Skeletal muscle satellite cell (primary cell): Measurements from ENCODE around the gene FXYD5.
"Not testable (repeated sequence)": the region's sequence is repeated elsewhere in the genome, so short reads cannot be mapped to it uniquely, and the experiment has no call there.

Source experiments
- H3K27me3 ChIP-seq: 2 replicates; pipeline ENCODE4 v1.7.0; 2013; ENCODE audit warnings: low read length; ENCODE audit not compliant: control insufficient read depth, insufficient read depth
- H3K36me3 ChIP-seq: 2 replicates; pipeline ENCODE4 v1.7.0; 2013; ENCODE audit warnings: mild to moderate bottlenecking, control low read depth, low read length; ENCODE audit not compliant: insufficient read depth
- H3K4me1 ChIP-seq: 2 replicates; pipeline ENCODE4 v1.7.0; 2013; ENCODE audit warnings: low read length; ENCODE audit not compliant: control insufficient read depth, insufficient read depth
- H3K4me2 ChIP-seq: 2 replicates; pipeline ENCODE4 v1.7.0; 2013; ENCODE audit warnings: mild to moderate bottlenecking, low read length
- H3K4me3 ChIP-seq: 2 replicates; pipeline ENCODE4 v1.7.0; 2013; ENCODE audit warnings: low read length
- H3K9ac ChIP-seq: 2 replicates; pipeline ENCODE4 v1.7.0; 2013; ENCODE audit warnings: mild to moderate bottlenecking, low read depth, low read length, moderate library complexity
- H3K9me3 ChIP-seq: replicated peaks from 2 replicates; pipeline ENCODE4 v1.7.0; 2013; ENCODE audit warnings: mild to moderate bottlenecking, control low read depth, low read length

The FXYD5 gene

DNA sequence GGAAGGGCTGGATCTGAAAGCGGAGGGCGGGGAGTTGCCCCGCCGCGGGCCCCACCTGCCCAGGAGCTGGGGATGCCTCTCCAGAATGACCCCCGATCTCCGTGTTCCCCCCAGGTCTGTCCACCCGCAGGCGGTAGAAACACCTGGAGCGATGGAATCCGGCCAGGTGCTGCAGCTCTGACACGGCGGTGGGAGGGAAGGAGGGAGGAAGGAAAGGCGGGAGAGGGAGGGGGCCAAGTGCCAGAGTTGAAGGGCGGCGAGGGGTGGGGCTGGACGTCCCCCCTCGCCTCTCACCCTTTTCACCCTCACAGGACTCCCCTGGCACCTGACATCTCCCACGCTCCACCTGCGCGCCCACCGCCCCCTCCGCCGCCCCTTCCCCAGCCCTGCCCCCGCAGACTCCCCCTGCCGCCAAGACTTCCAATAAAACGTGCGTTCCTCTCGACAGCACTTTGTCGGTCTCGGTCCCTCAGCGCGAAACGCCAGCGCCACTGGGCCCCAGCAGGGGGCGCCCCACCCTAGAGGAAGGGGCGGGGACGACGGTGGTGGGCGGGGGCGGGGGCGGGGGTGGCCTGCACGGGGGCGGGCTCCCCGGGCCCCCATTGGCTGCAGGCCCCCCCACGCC lies 11.8 kb upstream of the FXYD5 start:
- H3K27me3 ChIP-seq: peaks cover 46% of the 10 kb centered on the region
- no peak overlapping the region for H3K4me2 ChIP-seq
- no peaks in the 10 kb centered on the region for H3K9me3 ChIP-seq
- no peak overlapping the region for H3K9ac ChIP-seq
- H3K4me3 ChIP-seq: no peak overlapping the region
- H3K36me3 ChIP-seq: no peaks in the 10 kb centered on the region
- H3K4me1 ChIP-seq: peaks cover 14% of the 10 kb centered on the region

DNA sequence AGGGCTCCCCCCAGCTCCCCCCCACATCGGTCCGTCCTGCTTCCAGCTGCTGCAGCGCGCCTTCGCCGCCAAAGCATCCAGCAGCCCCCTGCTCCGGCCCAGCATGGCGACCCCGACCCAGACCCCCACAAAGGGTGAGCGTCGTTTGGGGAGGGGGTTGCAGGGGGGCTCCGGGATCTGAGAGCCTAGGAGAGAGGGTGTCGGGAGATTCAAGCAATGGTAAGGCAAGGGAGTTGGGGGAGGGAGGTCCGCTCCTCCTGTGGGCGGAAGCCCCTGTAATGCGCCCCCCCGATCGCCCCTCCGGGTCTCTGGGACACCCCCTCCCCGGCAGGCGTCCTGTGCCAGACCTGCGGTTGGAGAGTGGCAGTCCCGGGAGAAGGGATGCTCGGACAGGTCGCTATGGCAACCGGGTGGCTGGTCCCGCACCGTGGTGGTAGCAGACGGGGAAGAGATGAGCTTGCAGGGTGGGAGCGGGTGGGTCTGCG lies 11.3 kb upstream of the FXYD5 start, which contains the start of gene FXYD7:
Gene FXYD7 (plus strand): TSS at position 25 of the 485 bp plus-strand sequence. CDS start 79 bp downstream, at position 104.
- Histone ChIP-seq H3K4me3 (no peak within 1 kb of the TSS), H3K36me3 (no peaks in the 10 kb centered on the region), H3K9me3 (no peaks in the 10 kb centered on the region), H3K4me2 (no peak within 1 kb of the TSS), H3K9ac (no peak within 1 kb of the TSS), H3K27me3 (peaks cover 40% of the 10 kb centered on the region), H3K4me1 (peaks cover 14% of the 10 kb centered on the region)

DNA sequence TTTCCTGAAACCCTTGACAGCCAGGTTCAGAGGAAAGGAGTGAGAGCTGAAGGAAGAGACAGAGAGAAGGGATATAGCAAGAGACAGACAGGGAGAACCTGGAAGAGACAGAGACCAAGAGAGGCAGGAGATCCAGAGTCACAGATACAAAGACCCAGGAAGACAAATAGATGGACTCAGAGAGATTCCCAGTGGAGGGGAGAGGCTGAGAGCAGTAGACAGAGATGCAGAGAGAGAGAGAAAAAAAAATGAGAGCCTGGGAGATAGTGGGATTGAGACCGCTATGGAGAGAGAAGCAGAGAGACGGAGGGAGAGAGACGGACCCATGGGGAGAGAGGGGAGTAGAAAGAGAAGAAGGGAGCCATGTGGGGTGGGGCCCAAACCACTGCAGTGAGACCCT lies 10.7 kb upstream of the FXYD5 start:
- Histone ChIP-seq H3K9ac (no peak overlapping the region), H3K27me3 (peaks cover 37% of the 10 kb centered on the region), H3K9me3 (no peaks in the 10 kb centered on the region), H3K4me1 (peaks cover 13% of the 10 kb centered on the region), H3K36me3 (no peaks in the 10 kb centered on the region), H3K4me3 (no peak overlapping the region), H3K4me2 (no peak overlapping the region)

DNA sequence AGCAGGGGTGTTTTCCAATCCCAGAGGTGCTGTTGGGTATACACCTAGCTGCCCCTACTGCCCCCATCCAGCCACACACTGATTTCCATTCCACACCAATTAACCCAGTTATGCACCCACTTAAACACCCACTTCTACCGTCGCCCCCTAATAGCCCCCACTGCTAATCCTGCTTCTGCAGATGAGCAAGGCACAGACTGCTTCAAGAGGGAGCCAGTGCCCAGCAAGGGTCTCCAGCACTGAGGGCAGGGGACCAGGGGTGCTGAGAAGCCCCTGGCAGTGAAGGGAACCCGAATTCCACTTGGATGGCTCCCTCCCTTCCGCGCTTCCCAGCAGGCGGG lies 10.3 kb upstream of the FXYD5 start:
- Histone ChIP-seq H3K4me2 (no peak overlapping the region), H3K9me3 (no peaks in the 10 kb centered on the region), H3K36me3 (no peaks in the 10 kb centered on the region), H3K4me1 (peaks cover 9% of the 10 kb centered on the region), H3K9ac (no peak overlapping the region), H3K27me3 (peaks cover 32% of the 10 kb centered on the region), H3K4me3 (no peak overlapping the region)

DNA sequence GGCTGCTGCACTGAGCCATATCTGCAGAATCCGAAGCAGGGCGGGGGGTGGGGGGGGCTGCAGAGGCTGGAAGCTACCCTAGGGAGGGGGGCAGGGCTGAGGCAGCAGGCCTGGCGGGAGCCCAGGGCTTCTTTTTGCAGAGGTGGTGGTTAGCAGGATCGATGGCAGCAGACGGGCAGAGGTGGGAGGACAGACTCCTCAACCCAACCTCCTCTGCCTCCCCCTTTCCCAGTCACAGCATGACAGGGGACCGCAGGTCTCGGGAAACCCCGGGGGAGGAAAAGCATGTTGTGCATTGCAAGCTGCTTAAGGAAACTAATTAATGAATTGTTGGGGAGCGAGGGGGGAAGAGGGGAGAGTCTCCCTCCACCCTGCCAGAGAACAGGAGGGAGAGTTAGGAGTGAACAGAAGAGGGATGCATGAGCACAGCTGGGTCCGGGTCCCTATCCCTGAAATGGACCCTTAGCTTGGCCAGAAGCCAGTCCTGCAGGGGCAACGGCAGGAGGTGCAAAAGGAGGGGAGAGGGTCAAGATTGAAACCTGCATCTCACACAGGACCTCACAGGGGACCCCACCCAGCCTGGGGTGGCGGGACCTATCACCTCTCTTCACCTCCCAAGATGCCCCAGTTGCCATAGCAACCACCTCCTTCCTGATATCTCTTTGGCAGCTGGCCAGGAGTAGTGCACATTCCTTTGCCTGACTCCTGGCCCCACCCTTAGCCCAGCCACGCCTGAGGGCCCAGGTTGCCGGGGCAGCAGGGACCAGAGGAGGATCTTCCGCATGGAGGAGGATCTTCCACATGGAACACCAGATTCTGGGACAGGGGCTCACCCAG lies 9.7 kb upstream of the FXYD5 start:
- Histone ChIP-seq H3K4me2 (no peak overlapping the region), H3K9ac (no peak overlapping the region), H3K9me3 (no peaks in the 10 kb centered on the region), H3K4me1 (peaks cover 3% of the 10 kb centered on the region), H3K27me3 (peaks cover 27% of the 10 kb centered on the region), H3K36me3 (no peaks in the 10 kb centered on the region), H3K4me3 (no peak overlapping the region)

DNA sequence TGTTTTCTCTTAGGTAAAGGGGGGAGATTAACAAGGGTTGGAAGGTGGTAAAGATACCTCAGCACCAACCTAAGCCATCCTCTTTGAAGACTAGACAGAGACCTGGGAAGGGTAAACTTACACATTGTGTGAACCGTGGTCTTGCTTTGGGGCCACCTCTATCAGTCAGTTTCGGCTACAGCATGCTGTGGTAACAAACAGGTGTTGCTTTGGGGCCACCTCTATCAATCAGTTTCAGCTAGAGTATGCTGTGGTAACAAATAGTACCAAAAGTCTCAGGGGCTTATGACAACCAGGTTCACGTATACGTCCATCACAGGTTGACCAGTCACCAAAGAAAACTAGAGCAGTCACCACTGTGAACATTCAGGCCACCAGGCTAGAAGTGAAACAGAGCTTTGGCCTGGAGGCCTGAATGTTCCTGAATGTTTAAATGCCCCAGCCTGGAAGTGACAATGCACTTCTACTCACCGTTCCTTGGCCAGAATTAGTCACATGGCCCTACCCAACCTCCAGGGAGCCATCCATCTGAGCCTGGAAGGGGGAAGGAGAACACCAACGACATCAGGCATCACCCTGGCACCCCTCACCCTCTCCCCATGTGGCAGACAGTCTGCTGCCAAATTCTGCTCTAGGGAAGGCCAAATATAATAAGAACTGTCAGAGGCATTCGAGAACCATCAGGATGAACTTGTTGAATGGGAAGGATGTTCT lies 7.6 kb upstream of the FXYD5 start:
- no peaks in the 10 kb centered on the region for H3K36me3 ChIP-seq

DNA sequence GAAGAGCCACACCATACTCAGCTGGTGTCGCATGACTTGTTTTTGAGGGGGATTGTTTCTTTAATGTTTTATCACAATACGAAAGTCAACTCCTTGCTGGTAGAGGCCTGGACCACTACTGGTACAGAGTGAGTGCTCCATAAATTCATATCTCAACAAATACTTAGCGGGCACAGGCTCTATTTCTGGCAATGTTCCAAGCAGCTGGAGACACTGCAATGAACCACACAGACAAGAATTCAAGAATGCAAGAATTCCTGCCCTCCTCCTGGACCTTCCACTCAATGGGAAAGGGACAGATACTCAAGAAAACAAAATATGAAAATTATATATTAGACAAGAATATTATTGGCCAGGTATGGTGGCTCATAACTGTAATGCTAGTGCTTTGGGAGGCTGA lies 5.1 kb upstream of the FXYD5 start:
- no peak overlapping the region for H3K4me3 ChIP-seq
- H3K36me3 ChIP-seq: no peaks in the 10 kb centered on the region
- no peak overlapping the region for H3K9ac ChIP-seq
- H3K9me3 ChIP-seq: no peaks in the 10 kb centered on the region
- no peaks in the 10 kb centered on the region for H3K27me3 ChIP-seq
- no peak overlapping the region for H3K4me2 ChIP-seq
- peaks cover 9% of the 10 kb centered on the region for H3K4me1 ChIP-seq

More for the DNA sequence above, 7.6 kb upstream of the FXYD5 start:
- Histone ChIP-seq H3K4me1 (no peaks in the 10 kb centered on the region), H3K4me3 (no peak overlapping the region), H3K9ac (no peak overlapping the region), H3K27me3 (peaks cover 18% of the 10 kb centered on the region), H3K4me2 (no peak overlapping the region), H3K9me3 (no peaks in the 10 kb centered on the region)

DNA sequence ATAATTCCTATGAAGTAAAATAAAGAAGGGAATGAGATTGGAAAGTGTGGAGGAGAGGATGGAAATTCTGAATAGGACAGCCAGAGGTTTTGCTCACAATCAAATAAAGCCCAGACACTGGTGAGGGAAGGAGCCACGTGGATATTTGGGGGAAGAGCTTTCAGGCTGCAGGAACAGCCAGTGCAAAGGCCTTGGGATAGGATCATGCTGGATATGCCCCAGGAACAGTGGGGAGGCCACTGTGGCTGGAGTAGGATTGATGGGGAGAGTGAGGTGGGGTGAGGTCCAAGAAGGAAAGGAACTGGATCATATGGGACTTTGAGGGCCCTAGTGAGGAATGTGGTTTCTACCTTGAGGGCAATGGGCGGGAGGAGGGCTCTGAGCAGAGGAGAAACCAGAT lies 4.1 kb upstream of the FXYD5 start:
- Histone ChIP-seq H3K9me3 (no peaks in the 10 kb centered on the region), H3K4me1 (peaks cover 12% of the 10 kb centered on the region), H3K9ac (no peak overlapping the region), H3K4me3 (no peak overlapping the region), H3K36me3 (no peaks in the 10 kb centered on the region), H3K4me2 (no peak overlapping the region), H3K27me3 (no peaks in the 10 kb centered on the region)

DNA sequence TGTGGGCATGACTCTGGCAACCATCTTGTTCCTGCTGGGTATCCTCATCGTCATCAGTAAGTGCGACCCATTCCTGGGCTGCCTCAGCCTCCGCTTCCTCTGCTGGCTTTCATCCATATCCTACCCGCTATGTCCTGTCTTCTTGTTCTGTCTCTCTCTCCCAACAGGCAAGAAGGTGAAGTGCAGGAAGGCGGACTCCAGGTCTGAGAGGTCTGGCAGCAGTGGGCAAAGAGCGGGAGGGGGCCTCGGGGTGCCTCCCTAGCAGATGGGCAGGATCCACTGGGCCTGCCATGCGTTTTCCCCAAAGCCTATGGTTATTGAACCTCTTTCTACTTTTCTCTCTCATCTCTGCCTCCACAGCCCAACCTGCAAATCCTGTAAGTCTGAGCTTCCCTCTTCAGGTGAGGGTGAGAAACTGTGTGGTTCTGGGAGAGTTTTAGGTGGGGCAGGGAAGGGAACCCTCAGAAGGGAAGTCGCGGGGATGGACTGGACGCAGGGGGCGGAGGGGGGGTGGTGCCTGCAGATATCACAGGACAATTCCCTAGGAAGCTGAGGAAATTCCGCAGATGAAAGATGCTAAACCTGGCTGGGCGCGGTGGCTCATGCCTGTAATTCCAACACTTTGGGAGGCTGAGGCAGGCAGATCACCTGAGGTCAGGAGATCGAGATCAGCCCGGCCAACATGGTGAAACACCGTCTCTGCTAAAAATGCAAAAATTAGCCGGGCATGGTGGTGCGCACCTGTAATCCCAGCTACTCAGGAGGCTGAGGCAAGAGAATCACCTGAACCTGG lies 3.1 kb upstream of the FXYD5 start:
- H3K4me1 ChIP-seq: peaks cover 22% of the 10 kb centered on the region
- no peak overlapping the region for H3K4me3 ChIP-seq
- no peaks in the 10 kb centered on the region for H3K27me3 ChIP-seq
- H3K36me3 ChIP-seq: no peaks in the 10 kb centered on the region
- H3K4me2 ChIP-seq: no peak overlapping the region
- H3K9ac ChIP-seq: no peak overlapping the region
- no peaks in the 10 kb centered on the region for H3K9me3 ChIP-seq

DNA sequence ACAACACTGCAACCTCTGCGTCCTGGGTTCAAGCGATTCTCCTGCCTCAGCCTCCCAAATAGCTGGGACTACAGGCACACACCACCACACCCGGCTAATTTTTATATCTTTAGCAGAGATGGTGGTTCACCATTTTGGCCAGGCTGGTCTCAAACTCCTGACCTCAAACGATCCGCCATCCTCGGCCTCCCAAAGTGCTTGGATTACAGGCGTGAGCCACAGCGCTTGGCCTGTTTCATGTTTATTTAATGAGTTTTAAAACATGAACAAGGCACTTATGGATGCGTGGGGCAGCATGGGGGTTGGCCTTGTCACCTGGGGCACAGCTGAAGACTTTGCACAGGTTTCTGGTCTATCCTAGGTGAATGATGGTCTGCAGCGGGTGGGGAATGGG lies 1.4 kb upstream of the FXYD5 start:
- Histone ChIP-seq H3K4me1 (peaks cover 22% of the 10 kb centered on the region), H3K36me3 (peaks cover 13% of the 10 kb centered on the region)
- not testable (repeated sequence) for H3K4me3 ChIP-seq, H3K9ac ChIP-seq, H3K4me2 ChIP-seq, H3K9me3 ChIP-seq, H3K27me3 ChIP-seq
